CD14-positive monocyte (primary cell): ENCODE measurements around the gene NCBP2. TPM values are rescaled to one million over a fixed set of nuclear protein-coding genes. Genes with fewer than 3 reads are reported as not detected.

ENCODE experiments used
- DNase-seq, 3 donors: peaks; one replicate each; pipeline ENCODE4 v3.0.0-alpha.2; 2011 to 2022
- H2AFZ ChIP-seq: 2 replicates; pipeline ENCODE4 v1.6.0; 2012; ENCODE audit warnings: mild to moderate bottlenecking, low read depth, low read length, inconsistent platforms; ENCODE audit not compliant: insufficient read depth, poor library complexity, severe bottlenecking
- H3K27ac ChIP-seq, 2 donors: 1 replicate in 1 of 2; 2 replicates in 1 of 2; pipeline ENCODE4 v1.5.1; 2012 to 2013; ENCODE audit warnings: low read length in 2 of 2, control low read depth in 1 of 2, inconsistent platforms in 1 of 2, low read depth in 1 of 2, mild to moderate bottlenecking in 1 of 2
- H3K27me3 ChIP-seq, 2 donors: one replicate each; pipeline versions ENCODE4 v1.6.0 to v1.6.1; 2011 to 2013; ENCODE audit warnings: low read length in 2 of 2; ENCODE audit not compliant: control insufficient read depth in 2 of 2, insufficient read depth in 2 of 2
- H3K36me3 ChIP-seq, 2 donors: replicated peaks in 1 of 2; 1 replicate in 1 of 2; 2 replicates in 1 of 2; pipeline versions ENCODE4 v1.5.1 to v1.6.1; 2012 to 2013; ENCODE audit warnings: low read length in 2 of 2, control low read depth in 1 of 2, inconsistent platforms in 1 of 2, mild to moderate bottlenecking in 1 of 2; ENCODE audit not compliant: insufficient read depth in 2 of 2, control insufficient read depth in 1 of 2
- H3K4me1 ChIP-seq, 2 donors: 1 replicate in 1 of 2; 2 replicates in 1 of 2; pipeline versions ENCODE4 v1.5.1 to v1.6.1; 2012 to 2013; ENCODE audit warnings: low read length in 2 of 2, control low read depth in 1 of 2, inconsistent platforms in 1 of 2, mild to moderate bottlenecking in 1 of 2, moderate library complexity in 1 of 2; ENCODE audit not compliant: insufficient read depth in 2 of 2, control insufficient read depth in 1 of 2
- H3K4me2 ChIP-seq: replicated peaks from 2 replicates; pipeline ENCODE3; 2012; ENCODE audit warnings: low read length, moderate library complexity, mild to moderate bottlenecking; ENCODE audit not compliant: poor library complexity, severe bottlenecking; ENCODE audit errors: extremely low read depth
- H3K4me3 ChIP-seq, 3 experiments: fragments of 200-600 bp in 1 of 3; sonication (generic) in 1 of 3; replicated peaks in 1 of 3; 1 replicate in 2 of 3; 2 replicates in 1 of 3; pipeline ENCODE4 v1.5.1; 2011 to 2013; ENCODE audit warnings: low read length in 3 of 3, mild to moderate bottlenecking in 3 of 3, control low read depth in 2 of 3, low read depth in 2 of 3, inconsistent platforms in 1 of 3, moderate library complexity in 1 of 3
- H3K79me2 ChIP-seq: 2 replicates; pipeline ENCODE4 v1.6.0; 2012; ENCODE audit warnings: mild to moderate bottlenecking, control low read depth, inconsistent platforms, low read length, moderate library complexity; ENCODE audit not compliant: insufficient read depth
- H3K9ac ChIP-seq: 2 replicates; pipeline ENCODE4 v1.6.0; 2017; ENCODE audit warnings: low read length, mild to moderate bottlenecking; ENCODE audit not compliant: insufficient read depth, poor library complexity, severe bottlenecking
- H3K9me3 ChIP-seq, 2 donors: replicated peaks in 1 of 2; 1 replicate in 1 of 2; 2 replicates in 1 of 2; pipeline versions ENCODE4 v1.5.1 to v1.6.1; 2012 to 2013; ENCODE audit warnings: low read length in 2 of 2, control low read depth in 1 of 2; ENCODE audit not compliant: control insufficient read depth in 1 of 2, insufficient read depth in 1 of 2
- H4K20me1 ChIP-seq: 2 replicates; pipeline ENCODE4 v1.6.0; 2012; ENCODE audit warnings: mild to moderate bottlenecking, low read length, control low read depth, moderate library complexity; ENCODE audit not compliant: insufficient read depth
- H3K27ac Mint-ChIP-seq, 7 donors: one replicate each; pipeline ENCODE4 v1.8.0; 2020; ENCODE audit warnings: mild to moderate bottlenecking in 7 of 7, mixed read lengths in 7 of 7, moderate library complexity in 6 of 7, inconsistent platforms in 2 of 7
- H3K27me3 Mint-ChIP-seq, 3 donors: one replicate each; pipeline ENCODE4 v1.8.0; 2021 to 2022; ENCODE audit warnings: low read depth in 3 of 3, mild to moderate bottlenecking in 3 of 3, mixed read lengths in 3 of 3, moderate library complexity in 3 of 3, inconsistent platforms in 1 of 3
- H3K36me3 Mint-ChIP-seq, 2 donors: one replicate each; pipeline ENCODE4 v1.8.0; 2020; ENCODE audit warnings: mixed read lengths in 2 of 2, inconsistent platforms in 1 of 2, mild to moderate bottlenecking in 1 of 2
- H3K4me1 Mint-ChIP-seq: one replicate; pipeline ENCODE4 v1.8.0; 2020; ENCODE audit warnings: mild to moderate bottlenecking, mixed read lengths
- H3K4me3 Mint-ChIP-seq, 2 donors: one replicate each; pipeline ENCODE4 v1.8.0; 2020; ENCODE audit warnings: mild to moderate bottlenecking in 2 of 2, mixed read lengths in 2 of 2, moderate library complexity in 1 of 2
- H3K9me3 Mint-ChIP-seq, 7 donors: one replicate each; pipeline ENCODE4 v1.8.0; 2020 to 2022; ENCODE audit warnings: mixed read lengths in 7 of 7, mild to moderate bottlenecking in 6 of 7, moderate library complexity in 6 of 7, inconsistent platforms in 2 of 7
- WGBS: methylation state at CpG from one replicate; pipeline ENCODE4 v1.1.5; 2013; ENCODE audit warnings: missing lambda C conversion rate; ENCODE audit not compliant: insufficient coverage; 5-methylcytosine and 5-hydroxymethylcytosine counted together
- intact Hi-C, 2 donors: fragments of 100-400 bp; cut with micrococcal nuclease; formaldehyde crosslinking; loops; one replicate each; pipeline versions ENCODE4 v1.15.0 to v1.15.1; 2023
- polyA plus RNA-seq, 3 donors: library from polyadenylated mRNA; depleted of rRNA in 1 of 3; unstranded in 2 of 3; stranded (reverse) in 1 of 3; fragments of 300-500 nt in 2 of 3; fragments of >200 nt in 1 of 3; fragmentation: Illumina TruSeq in 2 of 3; gene quantifications; 1 replicate in 2 of 3; 2 replicates in 1 of 3; pipeline ENCODE4 v1.2.3, GENCODE V29; 2012 to 2021
- TF ChIP-seq, protein P1 (sequence below): fragments of 200-600 bp; IDR thresholded peaks from one replicate; pipeline ENCODE4 v1.8.0; 2022; ENCODE audit warnings: antibody characterized with exemption, mild to moderate bottlenecking

The NCBP2 gene
- polyA plus RNA-seq, 3 donors: 26.1 to 42.9 (median 33.4) TPM

DNA sequence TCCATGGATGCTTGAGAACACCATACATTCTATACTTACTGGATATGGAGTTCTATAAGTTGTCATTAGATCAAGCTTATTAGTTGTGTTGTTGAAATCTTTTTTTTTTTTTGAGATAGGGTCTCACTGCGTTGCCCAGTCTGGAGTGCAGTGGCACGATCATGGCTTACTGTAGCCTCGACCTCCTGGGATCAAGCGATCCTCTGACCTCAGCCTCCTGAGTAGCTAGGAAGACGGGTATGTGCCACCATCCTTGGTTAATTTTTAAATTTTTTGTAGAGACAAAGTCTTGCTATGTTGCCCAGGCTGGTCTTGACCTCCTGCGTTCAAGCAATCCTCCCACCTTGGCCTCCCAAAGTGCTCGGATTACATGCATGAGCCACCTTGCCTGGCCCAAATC, 12.5 kb upstream of the NCBP2 start:
- H3K27me3 Mint-ChIP-seq: peaks cover 0 to 5% (median 1%) of the 10 kb centered on the region in 3 donors
- Histone ChIP-seq H3K4me2 (no peak overlapping the region), H3K27me3 (no peaks in the 10 kb centered on the region), H3K4me1 (no peaks in the 10 kb centered on the region), H3K27ac (no peak overlapping the region), H3K9ac (no peak overlapping the region), H3K4me3 (no peak overlapping the region), H3K9me3 (no peaks in the 10 kb centered on the region), H3K36me3 (no peaks in the 10 kb centered on the region), H3K79me2 (no peaks in the 10 kb centered on the region), H4K20me1 (no peaks in the 10 kb centered on the region), H2AFZ (no peak overlapping the region)
- H3K4me1 Mint-ChIP-seq: no peaks in the 10 kb centered on the region
- 98% methylated on average over 4 of the region's 7 CpGs for WGBS
- no peak for DNase-seq
- TF ChIP-seq, protein P1, sequence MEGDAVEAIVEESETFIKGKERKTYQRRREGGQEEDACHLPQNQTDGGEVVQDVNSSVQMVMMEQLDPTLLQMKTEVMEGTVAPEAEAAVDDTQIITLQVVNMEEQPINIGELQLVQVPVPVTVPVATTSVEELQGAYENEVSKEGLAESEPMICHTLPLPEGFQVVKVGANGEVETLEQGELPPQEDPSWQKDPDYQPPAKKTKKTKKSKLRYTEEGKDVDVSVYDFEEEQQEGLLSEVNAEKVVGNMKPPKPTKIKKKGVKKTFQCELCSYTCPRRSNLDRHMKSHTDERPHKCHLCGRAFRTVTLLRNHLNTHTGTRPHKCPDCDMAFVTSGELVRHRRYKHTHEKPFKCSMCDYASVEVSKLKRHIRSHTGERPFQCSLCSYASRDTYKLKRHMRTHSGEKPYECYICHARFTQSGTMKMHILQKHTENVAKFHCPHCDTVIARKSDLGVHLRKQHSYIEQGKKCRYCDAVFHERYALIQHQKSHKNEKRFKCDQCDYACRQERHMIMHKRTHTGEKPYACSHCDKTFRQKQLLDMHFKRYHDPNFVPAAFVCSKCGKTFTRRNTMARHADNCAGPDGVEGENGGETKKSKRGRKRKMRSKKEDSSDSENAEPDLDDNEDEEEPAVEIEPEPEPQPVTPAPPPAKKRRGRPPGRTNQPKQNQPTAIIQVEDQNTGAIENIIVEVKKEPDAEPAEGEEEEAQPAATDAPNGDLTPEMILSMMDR: no peak
- H3K27ac Mint-ChIP-seq: no peak overlapping the region
- intact Hi-C loops: no loop called here
- no peaks in the 10 kb centered on the region for H3K36me3 Mint-ChIP-seq
- H3K9me3 Mint-ChIP-seq: no peaks in the 10 kb centered on the region
- H3K4me3 Mint-ChIP-seq: no peak overlapping the region

GRCh38 chr3:196951371-196951770, 9.0 kb upstream of the NCBP2 start:
- Histone ChIP-seq H3K4me2 (no peak overlapping the region), H3K4me3 (no peak overlapping the region), H2AFZ (no peak overlapping the region), H4K20me1 (no peaks in the 10 kb centered on the region), H3K4me1 (no peaks in the 10 kb centered on the region), H3K79me2 (no peaks in the 10 kb centered on the region), H3K36me3 (peaks cover 0 to 5% of the 10 kb centered on the region in 2 donors), H3K9ac (no peak overlapping the region), H3K27ac (no peak overlapping the region), H3K27me3 (no peaks in the 10 kb centered on the region), H3K9me3 (no peaks in the 10 kb centered on the region)
- TF ChIP-seq, protein P1: no peak
- Mint-ChIP-seq H3K4me3 (no peak overlapping the region), H3K36me3 (peaks cover 0 to 7% of the 10 kb centered on the region in 2 donors), H3K4me1 (no peaks in the 10 kb centered on the region), H3K27me3 (peaks cover 0 to 4% (median 1%) of the 10 kb centered on the region in 3 donors), H3K27ac (no peak overlapping the region), H3K9me3 (peaks cover 0 to 2% (median 0%) of the 10 kb centered on the region in 7 donors)
- intact Hi-C loops: no loop called here
- 100% methylated on average over 2 of the region's 3 CpGs for WGBS
- no peak for DNase-seq
